ENCODE results near the gene OR10AD1.
A peak's percentile ranks its signal among the peaks of the same experiment; 100 is the strongest.
"Not testable (repeated sequence)": the region's sequence is repeated elsewhere in the genome, so short reads cannot be mapped to it uniquely, and the experiment has no call there.

Gene OR10AD1

GRCh38 chr12:48157018-48157888, 45.8 kb downstream of the OR10AD1 start, which contains the start of gene ASB8:
Gene ASB8, minus strand, starts transcription at chr12:48157515. Its CDS starts 4,019 bp downstream, at chr12:48153496.
- Mint-ChIP-seq H3K4me3 (peak within 1 kb of the TSS; percentile 93), H3K9me3 (no peaks in the 10 kb centered on the region), H3K4me1 (peaks cover 63% of the 10 kb centered on the region), H3K27me3 (no peaks in the 10 kb centered on the region), H3K27ac (peak within 1 kb of the TSS; percentile 92 to 98)
- DNase-seq (peak; percentile 98 to 99), ATAC-seq (peak; percentile 95)

- Mint-ChIP-seq H3K27ac (peak overlapping the region; percentile 90 to 98), H3K4me1 (peaks cover 63% of the 10 kb centered on the region), H3K27me3 (no peaks in the 10 kb centered on the region), H3K4me3 (peak overlapping the region; percentile 93), H3K9me3 (no peaks in the 10 kb centered on the region)
- ATAC-seq (no peak), DNase-seq (no peak)
Observed at GRCh38 chr12:48156652-48157017, 46.5 kb downstream of the OR10AD1 start.

GRCh38 chr12:48155786-48156185, 47.3 kb downstream of the OR10AD1 start:
- not testable (repeated sequence) for H3K27me3 Mint-ChIP-seq, DNase-seq, H3K27ac Mint-ChIP-seq, ATAC-seq, H3K9me3 Mint-ChIP-seq
- peaks cover 59% of the 10 kb centered on the region for H3K4me1 Mint-ChIP-seq
- H3K4me3 Mint-ChIP-seq: peak overlapping the region in 1 of 2 donors; percentile 93
